Measurements from ENCODE around the gene C4orf50. TPM values are rescaled to one million over a fixed set of nuclear protein-coding genes. Genes with fewer than 3 reads are reported as not detected.
A peak's percentile ranks its signal among the peaks of the same experiment; 100 is the strongest.
"Not testable (repeated sequence)": the region's sequence is repeated elsewhere in the genome, so short reads cannot be mapped to it uniquely, and the experiment has no call there.

Gene C4orf50
- total RNA-seq, 1 experiment from 2014 or later, result 0.12 TPM

DNA sequence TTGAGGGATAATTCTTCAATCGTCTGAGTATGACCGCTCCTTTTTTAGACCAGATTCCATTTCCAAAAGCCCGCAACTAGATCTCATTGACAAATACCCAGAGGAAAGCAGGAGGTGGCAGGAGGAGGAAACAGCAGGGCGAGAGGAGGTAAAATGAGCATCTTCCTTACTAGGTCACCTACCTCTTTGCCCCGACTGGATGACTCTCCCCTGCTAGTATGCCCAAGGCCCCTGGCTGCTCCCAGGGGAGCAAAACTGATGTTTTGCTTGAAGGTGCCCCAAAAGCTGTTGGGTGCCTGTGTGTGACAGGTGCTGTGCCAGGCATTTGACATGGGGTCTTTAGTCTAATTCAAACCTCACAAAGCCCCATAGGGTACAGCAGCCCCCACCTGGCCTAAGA lies 48.9 kb downstream of the C4orf50 start:
- no peak for DNase-seq (ENCODE audit: low spot score)

DNA sequence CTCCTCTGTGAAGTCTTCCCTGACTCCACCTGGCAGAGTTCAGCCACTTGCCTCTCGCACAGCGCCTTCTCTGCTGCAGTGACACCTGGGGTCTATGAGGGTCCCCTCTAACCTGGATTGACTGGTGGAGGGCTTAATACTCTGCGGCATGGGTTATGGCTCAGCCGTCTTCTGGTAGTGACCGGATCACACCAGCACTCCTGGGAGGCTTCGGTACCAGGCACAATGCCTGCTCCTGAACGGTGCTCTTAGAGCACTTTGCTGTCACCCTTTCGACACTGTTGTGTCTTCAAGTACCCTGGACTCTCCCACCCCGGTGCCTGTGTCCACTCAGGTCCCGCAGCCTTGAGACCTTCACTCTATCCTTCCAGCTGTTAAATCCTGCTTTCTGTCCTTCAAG lies 50.0 kb downstream of the C4orf50 start:
- no peak for DNase-seq (ENCODE audit: low spot score)

DNA sequence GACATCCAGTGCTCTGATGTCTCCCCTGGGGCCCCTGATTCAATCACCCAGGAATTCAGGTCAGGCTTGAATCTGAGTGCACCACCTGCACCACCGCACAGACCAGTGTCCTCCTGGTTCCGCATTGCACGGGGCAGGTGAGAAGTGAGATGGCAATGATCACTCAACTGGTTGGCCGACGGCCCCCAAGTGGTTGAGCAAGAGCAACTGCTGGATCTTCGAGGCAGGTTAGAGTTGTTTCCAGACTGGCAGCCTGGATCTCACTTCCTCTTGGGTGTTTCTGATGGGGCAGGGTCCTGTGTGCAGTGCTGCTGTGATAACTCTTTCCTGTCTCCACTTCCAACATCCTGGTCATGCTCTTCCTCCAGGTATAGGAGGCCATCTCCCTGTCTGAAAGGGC lies 50.4 kb downstream of the C4orf50 start:
- no peak for DNase-seq (ENCODE audit: low spot score)

DNA sequence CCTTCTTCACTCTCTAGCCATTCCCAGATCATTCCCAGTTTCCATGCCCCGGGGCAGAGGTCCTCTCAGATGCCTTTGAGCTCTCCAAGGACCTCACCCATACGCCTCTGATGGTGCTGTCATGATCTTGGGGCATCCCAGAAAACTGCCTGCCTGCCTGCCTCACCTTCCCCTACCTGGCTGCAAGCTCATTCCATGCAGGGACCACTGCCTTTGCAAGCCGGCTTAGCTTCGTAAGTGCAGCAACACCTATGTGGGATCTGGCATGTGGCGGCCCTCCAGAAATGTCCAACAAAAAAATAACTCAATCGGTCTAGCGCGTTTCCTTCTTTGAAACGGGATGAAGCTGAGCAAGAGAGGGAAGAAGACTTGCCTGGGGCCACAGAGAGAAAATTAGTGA lies 53.0 kb downstream of the C4orf50 start:
- no peak for DNase-seq (ENCODE audit: low spot score)

DNA sequence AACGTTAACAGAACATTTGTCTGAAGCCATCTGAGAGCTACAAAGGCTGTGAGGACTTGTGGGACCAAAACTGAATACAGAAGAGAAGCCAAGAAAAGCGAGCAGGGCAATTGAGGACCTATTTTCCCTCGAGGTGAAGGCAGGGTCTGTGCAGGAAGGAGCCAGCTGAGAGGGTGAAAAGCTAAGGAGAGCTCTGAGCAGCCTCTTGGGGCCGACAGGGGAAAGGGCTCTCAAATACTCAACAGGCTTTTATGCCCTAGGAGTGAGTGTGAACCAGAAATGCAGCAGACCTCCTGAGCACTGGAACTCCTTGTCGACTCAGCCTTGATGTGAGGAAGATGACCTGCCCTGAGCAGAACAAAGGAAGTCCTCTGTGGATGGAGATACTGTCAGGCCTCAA lies 54.2 kb downstream of the C4orf50 start:
- DNase-seq (ENCODE audit: low spot score), result no peak

DNA sequence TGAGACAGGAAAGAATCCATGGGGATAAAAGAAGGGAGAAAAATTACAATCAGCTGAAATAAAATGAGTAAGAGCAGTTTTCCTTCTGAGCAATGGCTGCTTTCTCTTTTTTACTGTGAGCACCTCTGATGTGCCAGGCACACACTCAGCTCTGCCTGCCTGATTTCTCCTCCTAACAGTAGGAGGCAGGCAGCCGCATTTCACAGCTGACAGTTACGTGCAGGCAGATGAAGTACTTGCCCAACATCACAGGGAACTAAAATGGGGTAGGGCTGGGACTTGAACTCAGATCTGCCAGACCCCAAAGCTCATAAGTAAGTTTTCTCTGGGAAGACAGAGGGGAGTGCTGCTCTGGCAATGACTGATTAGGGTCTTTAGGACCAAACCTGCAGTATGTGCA lies 54.6 kb downstream of the C4orf50 start:
- no peak for DNase-seq (ENCODE audit: low spot score)

DNA sequence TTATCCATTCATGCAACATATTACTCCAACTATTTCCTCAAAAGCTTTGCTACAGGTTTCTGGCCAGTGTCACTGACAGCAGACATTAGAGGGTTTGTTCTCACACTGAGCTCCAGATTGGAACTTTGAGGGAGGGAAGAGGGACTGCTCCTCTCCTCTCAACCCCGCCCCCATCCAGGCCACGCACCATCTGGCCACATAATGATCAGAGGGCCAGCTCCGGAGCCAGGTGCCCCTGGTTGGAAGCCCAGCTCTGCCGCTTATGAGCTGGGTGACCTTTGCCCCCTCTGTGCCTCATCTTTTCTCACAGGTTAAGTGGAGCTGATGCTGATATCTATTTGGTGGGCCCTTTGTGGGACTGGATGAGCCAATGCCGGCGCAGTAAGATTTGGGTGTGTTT lies 55.8 kb downstream of the C4orf50 start:
- no peak for DNase-seq (ENCODE audit: low spot score)

DNA sequence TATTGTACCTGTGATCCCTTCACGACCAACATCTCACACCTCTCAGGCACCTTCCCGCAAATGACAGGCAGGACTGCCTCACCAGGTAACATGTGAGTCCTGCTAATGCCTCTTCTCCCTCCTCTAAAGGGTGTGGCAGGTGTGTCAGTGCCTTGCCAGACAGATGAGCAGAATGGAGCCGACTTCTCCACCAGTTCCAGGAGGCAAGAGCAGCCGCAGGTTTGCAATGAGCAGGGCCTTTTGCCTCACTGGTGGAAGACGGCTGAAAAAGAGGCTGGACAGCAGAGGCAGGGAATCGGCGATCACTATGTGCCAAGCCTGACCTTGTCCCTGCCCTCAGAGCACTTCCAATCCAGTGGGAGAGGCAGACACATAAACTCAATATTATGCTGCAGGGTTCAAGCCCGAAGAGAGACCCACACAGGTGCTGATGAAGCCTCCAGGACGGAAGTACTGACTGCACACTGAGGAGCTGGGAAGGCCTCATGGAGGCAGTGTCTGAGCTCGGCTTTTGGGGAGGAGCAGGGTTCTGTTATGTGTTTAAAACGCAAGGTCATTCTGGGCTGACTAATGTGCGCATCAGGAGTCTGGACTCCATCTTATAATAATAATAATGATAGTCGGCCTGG lies 57.9 kb downstream of the C4orf50 start:
- DNase-seq (ENCODE audit: low spot score), result no peak

DNA sequence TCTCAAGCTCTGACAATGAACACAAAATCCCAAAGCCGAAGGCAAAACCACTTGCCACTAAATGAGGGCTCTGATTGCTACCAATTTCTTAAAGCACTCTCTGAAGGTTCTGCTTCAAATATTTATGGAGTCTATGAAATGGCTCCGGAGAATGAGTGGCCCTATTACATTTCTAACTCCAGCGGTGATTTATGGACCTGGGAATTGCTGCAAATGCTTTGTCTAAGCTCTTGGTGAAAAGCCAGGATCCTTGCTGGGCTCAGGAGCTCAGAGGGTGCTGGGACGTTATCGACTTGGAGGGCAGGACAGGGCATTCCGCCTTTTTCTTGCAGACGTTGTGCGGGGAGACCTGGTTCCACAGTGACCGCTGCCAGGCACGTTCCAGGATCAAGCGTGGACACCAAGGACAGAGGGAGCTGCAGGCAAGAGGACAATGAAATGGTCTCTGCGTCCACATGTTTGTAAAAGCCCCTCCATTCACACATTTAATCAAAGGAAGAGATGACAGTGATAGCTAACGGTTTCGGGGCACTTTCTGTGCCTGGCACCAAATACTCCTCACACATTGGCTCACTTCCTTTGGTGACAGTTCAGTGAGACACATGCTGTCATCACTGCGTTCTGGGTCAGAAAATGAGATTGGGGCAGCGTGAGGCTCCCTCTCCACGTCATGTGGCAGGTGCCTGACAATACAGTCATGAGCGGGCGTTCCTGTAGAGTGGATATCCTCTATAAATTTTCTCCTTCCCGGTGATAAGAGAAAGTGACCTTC lies 58.8 kb downstream of the C4orf50 start:
- peak; percentile 41 for DNase-seq (ENCODE audit: low spot score)

DNA sequence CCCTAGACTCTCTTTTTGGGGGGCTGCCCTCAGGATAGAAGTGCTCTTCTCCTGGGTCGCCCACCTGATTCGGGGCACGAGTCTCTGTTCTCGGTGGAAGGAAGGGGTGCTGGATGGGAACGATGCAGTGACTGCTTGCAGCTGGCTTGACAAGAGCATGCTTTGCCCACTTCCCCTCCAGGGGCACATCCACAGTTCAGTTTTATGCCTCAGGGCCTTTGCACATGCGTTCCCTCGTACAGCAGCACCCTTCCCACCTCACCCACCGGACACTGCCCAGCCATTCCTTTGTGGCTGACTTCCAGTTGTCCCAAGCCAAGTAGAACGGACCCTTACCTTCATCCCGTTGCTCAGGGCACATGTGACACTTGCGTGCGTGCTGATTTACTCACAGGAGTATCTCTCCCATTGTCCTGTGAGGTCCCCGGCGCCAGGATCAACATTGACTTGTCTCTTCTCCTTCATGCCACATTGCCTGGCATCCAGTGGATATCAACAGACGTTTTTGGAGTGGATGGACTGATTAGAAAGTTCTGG lies 60.0 kb downstream of the C4orf50 start:
- DNase-seq (ENCODE audit: low spot score), result no peak

DNA sequence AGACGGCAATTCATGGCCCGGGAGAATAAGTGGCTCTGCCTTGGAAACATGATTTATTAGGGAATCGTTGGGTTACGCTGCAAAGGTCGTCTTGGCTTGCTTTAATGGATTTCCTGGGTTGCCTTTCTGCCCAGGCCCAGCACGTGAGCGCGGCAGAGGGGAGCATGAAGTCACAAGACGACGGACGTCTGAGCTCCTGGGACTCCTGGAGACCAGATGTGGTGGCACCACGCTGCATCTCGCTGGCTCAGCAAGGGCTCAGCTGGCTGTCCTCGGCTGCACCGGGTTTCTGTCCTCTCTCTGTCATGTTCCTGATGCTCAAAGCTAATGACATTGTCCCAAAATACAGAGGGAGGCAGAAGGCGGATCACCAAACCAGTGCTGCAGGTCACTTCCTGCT lies 61.2 kb downstream of the C4orf50 start:
- no peak for DNase-seq (ENCODE audit: low spot score)

DNA sequence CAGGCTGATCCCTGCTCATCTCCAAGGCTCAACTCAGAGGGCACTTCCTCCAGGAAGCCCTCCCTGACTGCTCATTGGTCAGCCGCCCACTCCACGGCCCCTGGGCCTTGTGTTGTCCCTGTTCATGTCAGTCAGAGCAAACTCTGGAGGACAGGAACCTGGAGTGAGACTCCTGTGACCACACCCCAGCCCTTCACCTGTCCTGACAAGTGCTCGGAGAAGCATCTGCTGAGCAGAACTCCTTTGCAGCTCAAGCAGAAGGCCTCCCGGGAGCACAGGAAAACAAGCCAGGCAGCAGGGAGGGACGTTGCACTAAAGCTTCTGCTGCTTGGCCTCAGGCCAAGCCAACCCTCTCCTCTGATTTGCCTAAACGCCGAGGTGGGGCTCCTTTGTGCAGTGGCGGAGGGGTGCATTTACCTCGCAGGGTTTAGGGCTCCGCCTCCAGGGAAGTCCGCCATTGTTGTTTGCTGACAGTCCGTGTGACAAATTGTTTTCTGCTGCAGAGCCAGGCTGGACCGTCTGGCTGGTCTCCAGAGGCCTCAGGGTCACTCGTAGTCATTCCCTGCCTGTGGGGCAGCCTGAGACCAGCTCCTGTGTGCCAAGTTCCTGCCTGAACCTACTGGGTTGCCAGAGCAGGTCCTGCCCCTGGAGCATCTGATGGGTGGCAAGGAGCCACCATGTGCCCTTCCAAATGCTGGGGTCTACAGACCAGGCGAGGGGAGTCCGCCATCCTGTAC lies 61.8 kb downstream of the C4orf50 start:
- DNase-seq (ENCODE audit: low spot score), result peak; percentile 82

DNA sequence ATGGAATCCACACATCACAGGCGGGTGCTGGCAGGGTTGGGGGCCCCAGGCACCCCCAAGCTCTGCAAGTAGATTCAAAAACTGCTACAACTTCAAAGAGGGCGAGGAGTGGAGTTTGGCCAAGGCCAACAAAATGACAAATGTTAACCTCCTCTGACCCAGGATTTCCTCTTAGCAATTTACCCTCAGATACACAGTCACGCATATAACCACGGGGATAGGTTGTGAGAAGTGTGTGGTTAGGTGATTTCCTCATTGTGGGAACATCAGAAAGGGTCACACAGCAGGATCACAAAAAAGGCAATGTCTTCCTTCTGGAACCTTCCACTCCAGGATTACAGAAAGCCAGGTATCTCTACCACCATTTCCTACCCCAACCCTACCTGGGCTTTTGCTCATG lies 62.4 kb downstream of the C4orf50 start:
- DNase-seq (ENCODE audit: low spot score), result peak; percentile 39

DNA sequence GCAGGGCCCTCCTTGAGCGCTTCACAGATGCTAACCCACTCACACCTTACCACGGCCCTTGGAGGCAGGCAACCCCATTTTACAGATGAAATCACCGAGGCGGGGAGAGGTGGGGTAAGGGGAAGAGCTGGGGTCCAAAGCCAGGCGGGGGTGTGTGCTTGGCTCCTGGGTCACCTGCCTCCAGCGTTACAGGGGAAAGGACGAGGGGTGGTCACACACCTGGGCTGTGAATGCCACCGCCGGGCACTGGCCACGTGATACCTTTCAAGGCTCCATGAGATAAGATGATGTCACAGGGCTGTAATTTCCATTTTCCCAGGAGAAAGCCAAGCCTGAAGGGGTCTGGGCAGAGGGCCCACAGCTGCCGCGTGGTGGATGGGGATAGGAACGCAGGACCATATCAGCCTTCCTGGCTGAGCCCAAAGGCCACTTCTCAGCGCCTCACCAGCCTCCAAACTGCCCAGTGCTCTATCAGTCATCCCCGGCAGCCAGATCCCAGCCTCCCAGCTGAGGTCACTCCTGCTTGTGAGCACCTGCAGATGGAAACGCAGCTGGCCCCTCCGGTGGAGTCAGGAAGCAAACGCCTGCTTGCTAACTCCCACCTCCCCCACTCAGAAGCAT lies 62.9 kb downstream of the C4orf50 start:
- peak; percentile 52 for DNase-seq (ENCODE audit: low spot score)

DNA sequence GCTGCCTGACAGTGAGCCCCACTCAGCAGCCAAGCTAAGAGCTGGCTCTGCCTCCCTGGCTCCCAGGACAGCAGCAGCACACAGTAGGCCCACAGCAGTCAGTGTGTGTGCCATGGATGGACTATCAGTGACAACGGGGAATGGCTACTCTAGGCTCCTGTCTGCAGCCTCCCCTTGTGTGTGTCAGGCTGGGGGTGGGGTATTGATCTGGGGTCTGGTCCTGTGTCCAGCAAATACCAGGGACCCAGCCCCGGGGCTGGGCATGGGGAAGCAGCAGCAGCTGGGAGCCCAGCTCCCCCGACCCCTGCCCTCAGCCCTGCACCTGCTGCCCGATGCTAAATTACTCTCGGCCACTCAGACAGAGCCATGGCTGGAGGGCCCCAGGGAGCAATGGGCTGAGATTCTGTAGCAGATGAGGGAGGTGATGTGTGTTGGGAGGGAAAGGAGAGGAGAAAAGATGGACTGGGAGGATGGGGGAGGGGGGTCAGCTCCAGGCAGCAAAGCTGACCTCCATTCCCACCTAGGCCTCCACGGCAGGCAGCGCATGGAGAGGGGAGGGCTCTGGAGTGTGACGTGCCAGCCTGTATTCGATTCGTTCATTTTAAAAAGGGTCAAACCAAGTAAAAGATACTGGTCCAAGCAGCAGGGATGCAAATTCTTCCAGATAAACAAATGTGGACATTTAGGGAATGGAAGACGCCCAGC lies 64.0 kb downstream of the C4orf50 start:
- DNase-seq (ENCODE audit: low spot score), result no peak

DNA sequence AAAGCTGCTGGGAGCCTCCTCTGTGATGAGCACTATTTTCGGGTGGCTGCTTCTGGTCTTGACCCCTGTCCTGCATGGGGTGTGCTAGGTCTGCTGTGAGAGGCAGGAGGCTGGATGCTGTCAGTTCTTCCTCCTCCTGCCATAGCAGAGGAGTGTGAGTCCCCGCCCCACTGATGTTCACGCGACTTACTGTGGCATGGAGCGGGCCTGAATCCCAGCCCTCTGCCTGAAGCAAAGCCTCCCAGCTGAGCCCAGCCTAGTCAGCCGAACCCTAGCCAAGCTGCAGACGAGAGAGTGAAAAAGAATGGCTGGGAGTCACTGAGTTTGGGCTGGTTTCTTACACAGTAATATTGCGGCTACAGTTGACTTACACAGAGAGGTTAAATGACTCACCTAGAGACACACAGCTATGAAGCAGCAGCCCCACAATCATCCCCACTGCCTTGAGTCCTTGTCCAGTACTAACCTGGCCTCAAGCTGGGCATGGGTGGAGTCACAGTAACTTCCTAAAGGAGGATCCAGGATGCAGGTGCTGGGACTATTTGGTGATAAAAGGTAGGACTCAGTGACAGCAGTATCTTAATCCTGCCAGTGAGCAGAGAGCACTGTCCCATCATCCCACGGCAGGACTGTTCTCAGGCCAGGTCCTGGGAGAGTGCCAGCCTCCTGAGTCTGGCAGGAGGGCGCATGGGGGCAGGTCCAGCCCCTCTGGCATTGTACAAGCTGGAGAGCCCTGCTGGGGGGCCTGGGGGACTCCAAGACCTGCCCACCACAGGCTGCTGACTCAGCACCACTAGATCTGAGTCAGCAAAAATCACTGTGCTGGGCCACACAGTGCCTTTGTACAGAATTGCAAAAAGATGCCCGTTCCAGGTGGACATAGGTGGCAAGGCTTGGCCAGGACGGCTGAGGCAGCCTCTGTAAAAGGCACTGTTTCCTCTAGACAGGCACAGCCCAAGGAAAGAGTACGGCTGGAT lies 65.0 kb downstream of the C4orf50 start:
- no peak for DNase-seq (ENCODE audit: low spot score)

DNA sequence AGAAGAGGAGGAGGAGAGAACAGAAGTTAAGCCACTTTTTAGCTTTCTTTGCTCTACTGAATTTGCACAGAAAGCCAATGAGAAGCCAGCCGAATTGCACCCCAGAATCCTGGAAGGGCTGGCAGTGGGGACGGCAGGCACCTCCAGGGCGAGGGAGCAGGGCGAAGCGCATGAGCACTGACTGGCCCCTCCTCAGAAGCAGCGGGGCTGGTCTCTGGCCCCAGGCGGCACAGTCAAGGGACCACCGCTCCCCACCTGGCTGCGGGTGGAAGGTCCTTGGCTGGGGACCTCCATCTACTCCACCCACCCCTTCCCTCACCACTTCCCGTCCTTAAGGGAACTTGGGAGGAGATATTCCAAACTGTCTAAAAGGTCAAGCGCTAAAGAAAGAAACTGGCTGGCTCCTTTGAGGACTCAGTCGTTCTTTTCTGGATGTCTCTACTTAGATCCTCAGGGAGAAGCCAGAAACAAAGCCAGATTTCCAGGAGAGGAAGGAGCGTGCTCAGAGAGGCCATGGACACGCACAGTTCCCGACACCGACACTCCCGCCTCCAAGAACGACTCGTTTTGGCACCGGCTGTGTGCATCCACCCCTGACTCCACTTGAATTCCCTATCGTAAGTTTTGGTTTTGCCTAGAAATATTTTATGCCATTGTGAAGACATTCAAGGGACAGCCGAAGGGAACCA lies 65.8 kb downstream of the C4orf50 start:
- DNase-seq (ENCODE audit: low spot score), result no peak

DNA sequence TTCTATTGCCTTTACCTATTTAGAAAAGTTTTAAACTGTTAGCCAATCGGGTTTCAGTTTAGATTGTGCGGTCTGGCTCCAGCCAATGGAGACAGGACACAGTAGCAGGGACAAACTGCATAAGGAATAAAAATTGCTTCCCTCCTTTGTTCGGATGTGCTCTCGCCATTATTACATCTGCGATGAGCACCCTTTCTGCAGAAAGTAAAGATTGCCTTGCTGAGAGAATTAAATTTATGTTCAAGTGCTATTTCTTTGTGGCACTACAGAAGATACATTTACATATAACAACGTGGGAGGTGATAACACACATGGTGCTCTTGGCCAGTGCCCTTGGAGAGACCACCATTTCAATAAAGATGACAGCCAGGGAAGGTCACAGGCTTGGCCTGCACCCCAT lies 71.6 kb downstream of the C4orf50 start:
- not testable (repeated sequence) for DNase-seq (ENCODE audit: low spot score)

DNA sequence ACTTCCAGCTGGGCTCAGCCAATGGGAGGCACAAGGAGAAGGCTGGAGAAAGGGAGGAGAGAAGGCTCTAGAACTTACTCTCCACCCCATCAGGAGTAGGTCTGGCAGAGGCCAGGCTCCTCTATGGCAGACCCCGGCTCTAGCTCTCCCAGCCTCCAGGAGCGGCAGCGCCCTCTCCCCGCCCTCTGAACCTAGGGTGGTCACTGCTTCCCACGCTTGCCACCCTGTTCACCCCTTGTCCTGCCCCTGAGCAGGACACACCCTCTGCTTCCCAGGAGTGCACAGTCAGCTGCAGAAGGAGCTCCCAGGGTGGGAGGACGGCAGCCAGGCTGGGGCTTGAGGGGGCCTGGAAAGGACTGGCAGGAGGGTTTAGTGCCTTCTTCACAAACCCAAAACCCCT lies 72.3 kb downstream of the C4orf50 start:
- DNase-seq (ENCODE audit: low spot score), result no peak

DNA sequence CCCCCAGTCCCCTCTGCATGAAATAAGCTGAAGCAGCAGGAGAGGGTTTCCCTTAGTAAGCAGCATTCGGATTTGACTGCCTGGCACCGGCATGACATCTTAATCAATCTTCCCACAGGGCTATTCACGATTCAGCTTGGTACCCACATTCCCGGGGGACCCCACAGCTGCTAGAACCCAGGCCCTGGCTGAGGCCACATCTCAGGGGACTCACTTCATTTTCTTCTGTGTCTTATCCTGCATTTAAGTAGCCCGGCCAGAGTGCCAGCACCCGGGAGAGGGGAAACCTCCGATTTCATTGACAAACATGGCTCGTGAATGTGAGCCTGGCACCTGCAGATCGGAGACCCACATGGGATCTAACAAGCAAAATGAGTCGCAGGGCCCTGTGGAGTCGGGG lies 73.1 kb downstream of the C4orf50 start:
- DNase-seq (ENCODE audit: low spot score), result no peak
